Heart left ventricle (tissue), 13 donors: ENCODE data around the gene ITIH5.
"Not testable (repeated sequence)": the region's sequence is repeated elsewhere in the genome, so short reads cannot be mapped to it uniquely, and the experiment has no call there.

Experiments used
- CTCF ChIP-seq, 12 donors: fragments of 200-600 bp; sonication (generic) in 4 of 12; IDR thresholded peaks; one replicate each; pipeline versions ENCODE4 v1.5.0 to v1.8.0; 2018 to 2022; ENCODE audit warnings: antibody characterized with exemption in 12 of 12, mild to moderate bottlenecking in 5 of 12
- POLR2A ChIP-seq, 2 donors: fragments of 450-650 bp; IDR thresholded peaks; one replicate each; pipeline ENCODE4 v1.6.1; 2017; ENCODE audit warnings: antibody characterized with exemption in 2 of 2, mild to moderate bottlenecking in 2 of 2, moderate library complexity in 2 of 2
- donor health status: ischemic (EF 13 %, LVEDD 7.1; RV severe dilation, severe dysfunction).
- donor health status: DM: no; HTN: yes; CAD: no.
- donor health status: DM: no; HTN: no; CAD: no.
- donor health status: ischemic (EF 25% LVEDD 6.9; RV normal size, moderate dysfunction).
- donor health status: ischemic (EF 25% LVEDD 5.7; RV mildly dilated, moderate dysfunction).
- donor health status: ischemic (EF 35%, LVEDD 5.7; RV mildly dilated, moderate dysfunction).
- donor health status: nonischemic (EF 11% LVEDD 7.7; RV severe dilation, severe dysfunction).
- donor health status: DM: yes; HTN: yes; CAD: no.
- donor health status: PGD.
- donor health status: ischemic (EF 29% LVEDD 5.4; RV normal size, mild dysfunction).
- donor health status: nonischemic (EF 23%, LVEDD 6.1; RV moderate dilation, normal function).

DNA sequence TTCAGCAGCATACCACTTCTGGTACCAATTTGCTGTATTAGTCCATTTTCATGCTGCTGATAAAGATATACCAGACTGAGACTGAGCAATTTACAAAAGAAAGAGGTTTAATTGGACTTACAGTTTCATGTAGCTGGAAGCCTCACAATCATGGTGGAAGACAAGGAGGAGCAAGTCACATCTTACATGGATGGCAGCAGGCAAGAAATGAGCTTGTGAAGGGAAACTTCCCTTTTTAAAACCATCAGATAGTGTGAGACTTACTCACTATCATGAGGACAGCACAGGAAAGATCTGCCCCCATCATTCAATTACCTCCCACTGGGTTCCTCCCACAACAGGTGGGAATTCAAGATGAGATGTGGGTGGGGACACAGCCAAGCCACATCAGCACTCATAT is 26.4 kb upstream of the ITIH5 start:
- TF ChIP-seq CTCF, POLR2A (IDR thresholded peaks at IDR 0.05): not testable (repeated sequence)
